HEK293T (cell line): ENCODE measurements around the gene ARPC5.

Experiments used
- CTCF ChIA-PET: fragments of 350-600 bp; formaldehyde crosslinking; extraction: SDS; loops from one replicate; lab custom pipeline; 2021; ENCODE audit warnings: antibody characterized with exemption, inconsistent platforms; lab: Yijun Ruan, JAX
- POLR2A ChIA-PET: fragments of 350-600 bp; formaldehyde crosslinking; extraction: SDS; loops from one replicate; lab custom pipeline; 2020; ENCODE audit warnings: antibody characterized with exemption, inconsistent platforms; lab: Yijun Ruan, JAX
- DNase-seq: peaks from one replicate; pipeline ENCODE4 v3.0.0; 2012; ENCODE audit warnings: mixed read lengths; ENCODE audit errors: extremely low spot score
- ARNT ChIP-seq: fragments of 450-650 bp; IDR thresholded peaks from 2 replicates; pipeline ENCODE4 v1.6.1; 2017; ENCODE audit warnings: mild to moderate bottlenecking
- BHLHE40 ChIP-seq: fragments of 450-650 bp; IDR thresholded peaks from 2 replicates; pipeline ENCODE4 v1.6.1; 2016; ENCODE audit warnings: mild to moderate bottlenecking, moderate library complexity, borderline replicate concordance
- CTBP1 ChIP-seq: fragments of 450-650 bp; IDR thresholded peaks from 2 replicates; pipeline ENCODE4 v1.6.1; 2016; ENCODE audit warnings: borderline replicate concordance
- ELF4 ChIP-seq: fragments of 450-650 bp; IDR thresholded peaks from 2 replicates; pipeline ENCODE4 v1.6.1; 2017; ENCODE audit warnings: antibody characterized with exemption
- FOXA1 ChIP-seq: fragments of 450-650 bp; IDR thresholded peaks from 2 replicates; pipeline ENCODE4 v1.6.1; 2016; ENCODE audit warnings: mild to moderate bottlenecking
- FOXK2 ChIP-seq: fragments of 450-650 bp; IDR thresholded peaks from 2 replicates; pipeline ENCODE4 v1.6.1; 2016; ENCODE audit warnings: mild to moderate bottlenecking
- FOXM1 ChIP-seq: fragments of 450-650 bp; IDR thresholded peaks from 2 replicates; pipeline ENCODE4 v1.6.1; 2017; ENCODE audit warnings: mild to moderate bottlenecking, borderline replicate concordance
- HDGF ChIP-seq: fragments of 450-650 bp; IDR thresholded peaks from 2 replicates; pipeline ENCODE4 v1.6.1; 2017; ENCODE audit warnings: antibody characterized with exemption, borderline replicate concordance
- L3MBTL2 ChIP-seq: fragments of 450-650 bp; conservative IDR thresholded peaks from 2 replicates; pipeline ENCODE4 v1.6.1; 2016; ENCODE audit warnings: mild to moderate bottlenecking
- LEF1 ChIP-seq: fragments of 450-650 bp; IDR thresholded peaks from 2 replicates; pipeline ENCODE4 v1.6.1; 2017; ENCODE audit warnings: mild to moderate bottlenecking, borderline replicate concordance
- NFRKB ChIP-seq: fragments of 450-650 bp; IDR thresholded peaks from 2 replicates; pipeline ENCODE4 v1.6.1; 2016; ENCODE audit warnings: mild to moderate bottlenecking, moderate library complexity
- PKNOX1 ChIP-seq: fragments of 450-650 bp; IDR thresholded peaks from 2 replicates; pipeline ENCODE4 v1.6.1; 2016
- SP1 ChIP-seq: fragments of 450-650 bp; IDR thresholded peaks from 2 replicates; pipeline ENCODE4 v1.6.1; 2017
- SUZ12 ChIP-seq: fragments of 450-650 bp; IDR thresholded peaks from 2 replicates; pipeline ENCODE4 v1.6.1; 2016; ENCODE audit warnings: mild to moderate bottlenecking
- TARDBP ChIP-seq: fragments of 450-650 bp; IDR thresholded peaks from 2 replicates; pipeline ENCODE4 v1.6.1; 2016
- ZNF384 ChIP-seq: fragments of 450-650 bp; IDR thresholded peaks from 2 replicates; pipeline ENCODE4 v1.6.1; 2016

ARPC5 gene

GRCh38 chr1:183604038-183604808, 31.4 kb downstream of the ARPC5 start:
- TF ChIP-seq ELF4 (no peak), CTBP1 (no peak), FOXK2 (no peak), SP1 (no peak), ARNT (no peak), NFRKB (no peak), ZNF384 (no peak), HDGF (no peak), LEF1 (no peak)
- CTCF ChIA-PET, result interaction anchor here (0.9 kb wide), 1 partner anchor 26 kb away, joined by 3 read pairs; no protein-coding TSS in a partner anchor
- DNase-seq, result no peak
- POLR2A ChIA-PET, result interaction anchor here (1.2 kb wide), 1 partner anchor 19 kb away, joined by 3 read pairs; no protein-coding TSS in a partner anchor

- no peak for TF ChIP-seq NFRKB
- TF ChIP-seq ELF4, result no peak
- no peak for TF ChIP-seq SUZ12
- TF ChIP-seq BHLHE40, result no peak
- TF ChIP-seq FOXM1, result no peak
- no peak for TF ChIP-seq LEF1
- TF ChIP-seq SP1, result no peak
- no peak for TF ChIP-seq FOXK2
- no peak for TF ChIP-seq CTBP1
- no peak for TF ChIP-seq FOXA1
- TF ChIP-seq ARNT, result no peak
- TF ChIP-seq HDGF, result no peak
- TF ChIP-seq PKNOX1, result no peak
- no peak for TF ChIP-seq ZNF384
- no peak for TF ChIP-seq L3MBTL2
- TF ChIP-seq TARDBP, result no peak
- POLR2A ChIA-PET, result no interaction called here
- no peak for DNase-seq
- CTCF ChIA-PET, result no interaction called here
Measured at GRCh38 chr1:183602510-183602909, 33.1 kb downstream of the ARPC5 start.

GRCh38 chr1:183600634-183601033, 34.9 kb downstream of the ARPC5 start:
- ChIA-PET CTCF (interaction anchor here (0.6 kb wide), 1 partner anchor 279 kb away, joined by 3 read pairs; no protein-coding TSS in a partner anchor), POLR2A (no interaction called here)
- no peak for DNase-seq
- no peak for TF ChIP-seq SUZ12
- no peak for TF ChIP-seq ZNF384
- TF ChIP-seq FOXK2, result no peak
- TF ChIP-seq CTBP1, result no peak
- no peak for TF ChIP-seq BHLHE40
- TF ChIP-seq LEF1, result no peak
- TF ChIP-seq NFRKB, result no peak
- TF ChIP-seq FOXM1, result no peak
- no peak for TF ChIP-seq ELF4

GRCh38 chr1:183600136-183600535, 35.4 kb downstream of the ARPC5 start:
- ChIA-PET CTCF (interaction anchor here (0.6 kb wide), 1 partner anchor 279 kb away, joined by 3 read pairs; no protein-coding TSS in a partner anchor), POLR2A (no interaction called here)
- TF ChIP-seq LEF1, result no peak
- TF ChIP-seq PKNOX1, result no peak
- TF ChIP-seq FOXA1, result no peak
- TF ChIP-seq HDGF, result no peak
- no peak for TF ChIP-seq BHLHE40
- DNase-seq, result no peak

GRCh38 chr1:183598386-183598785, 37.2 kb downstream of the ARPC5 start:
- POLR2A ChIA-PET, result no interaction called here
- DNase-seq, result no peak
- CTCF ChIA-PET, result no interaction called here
- no peak for TF ChIP-seq NFRKB
- TF ChIP-seq TARDBP, result no peak
- no peak for TF ChIP-seq SP1
- TF ChIP-seq FOXA1, result no peak
- no peak for TF ChIP-seq LEF1
- TF ChIP-seq PKNOX1, result no peak
- no peak for TF ChIP-seq CTBP1
- no peak for TF ChIP-seq SUZ12
- TF ChIP-seq FOXK2, result no peak
- no peak for TF ChIP-seq HDGF
- no peak for TF ChIP-seq ARNT

- no peak for TF ChIP-seq FOXM1
- no peak for TF ChIP-seq HDGF
- no peak for TF ChIP-seq SP1
- TF ChIP-seq L3MBTL2, result no peak
- TF ChIP-seq ZNF384, result no peak
- TF ChIP-seq NFRKB, result no peak
- TF ChIP-seq ARNT, result no peak
- no peak for TF ChIP-seq CTBP1
- TF ChIP-seq PKNOX1, result no peak
- TF ChIP-seq ELF4, result no peak
- TF ChIP-seq SUZ12, result no peak
- no peak for TF ChIP-seq FOXK2
- no peak for TF ChIP-seq FOXA1
- TF ChIP-seq LEF1, result no peak
- POLR2A ChIA-PET, result no interaction called here
- CTCF ChIA-PET, result no interaction called here
- no peak for DNase-seq
Measured at GRCh38 chr1:183597656-183598347, 37.8 kb downstream of the ARPC5 start.
